T-cell (primary cell): ENCODE data around the gene CHD9. TPM values are rescaled to one million over a fixed set of nuclear protein-coding genes. Genes with fewer than 3 reads are reported as not detected.

Experiments
- ATAC-seq, 4 experiments: fragments of 200-7000 bp in 3 of 4; fragments of 150-1000 bp in 1 of 4; cut with Tn5 transposase; replicated peaks in 1 of 4; 1 replicate in 3 of 4; 2 replicates in 1 of 4; pipeline ENCODE4 v1.10.0; 2021; ENCODE audit warnings: moderate library complexity in 3 of 4, mild to moderate bottlenecking in 2 of 4, moderate number of reproducible peaks in 1 of 4
- CTCF ChIA-PET, 2 donors: fragments of 300-600 bp; sonication (Branson Sonifier 250); formaldehyde crosslinking; loops; one replicate each; lab custom pipeline; 2022; ENCODE audit warnings: antibody characterized with exemption in 2 of 2; lab: Charles Lee
- POLR2A ChIA-PET, 2 donors: fragments of 300-600 bp; sonication (Branson Sonifier 250); formaldehyde crosslinking; loops; one replicate each; lab custom pipeline; 2022; ENCODE audit warnings: antibody characterized with exemption in 2 of 2; lab: Charles Lee
- DNase-seq, 35 experiments: peaks; one replicate each; pipeline versions ENCODE4 v3.0.0 to v3.0.0-alpha.2; 2013 to 2023
- H3K27ac ChIP-seq: one replicate; pipeline ENCODE4 v1.5.1; 2013; ENCODE audit warnings: low read length
- H3K27me3 ChIP-seq, 2 experiments: replicated peaks in 1 of 2; 1 replicate in 1 of 2; 2 replicates in 1 of 2; pipeline versions ENCODE4 v1.6.1 to v1.7.0; 2013; ENCODE audit warnings: low read length in 1 of 2, mixed read lengths in 1 of 2; ENCODE audit not compliant: control insufficient read depth in 2 of 2, insufficient read depth in 2 of 2; ENCODE audit errors: extremely low read depth in 1 of 2
- H3K36me3 ChIP-seq, 2 donors: 1 replicate in 1 of 2; 2 replicates in 1 of 2; pipeline versions ENCODE4 v1.6.1 to v1.7.0; 2013; ENCODE audit warnings: low read length in 1 of 2; ENCODE audit not compliant: control insufficient read depth in 2 of 2, insufficient read depth in 1 of 2; ENCODE audit errors: extremely low read depth in 1 of 2
- H3K4me1 ChIP-seq, 2 experiments: 1 replicate in 1 of 2; 2 replicates in 1 of 2; pipeline versions ENCODE4 v1.6.1 to v1.7.0; 2013; ENCODE audit warnings: low read length in 2 of 2, mixed read lengths in 1 of 2; ENCODE audit not compliant: insufficient read depth in 2 of 2, control insufficient read depth in 1 of 2; ENCODE audit errors: extremely low read depth in 1 of 2
- H3K4me3 ChIP-seq, 2 donors: 1 replicate in 1 of 2; 2 replicates in 1 of 2; pipeline versions ENCODE4 v1.5.1 to v1.7.0; 2013; ENCODE audit warnings: mild to moderate bottlenecking in 2 of 2, low read length in 1 of 2, moderate library complexity in 1 of 2; ENCODE audit not compliant: control insufficient read depth in 1 of 2; ENCODE audit errors: extremely low read depth in 1 of 2
- H3K9me3 ChIP-seq: 2 replicates; pipeline ENCODE4 v1.7.0; 2013
- H3K27ac Mint-ChIP-seq, 2 donors: one replicate each; pipeline ENCODE4 v1.8.0; 2020 to 2021; ENCODE audit warnings: mild to moderate bottlenecking in 2 of 2, mixed read lengths in 2 of 2
- H3K27me3 Mint-ChIP-seq, 2 donors: one replicate each; pipeline ENCODE4 v1.8.0; 2021 to 2022; ENCODE audit warnings: mixed read lengths in 2 of 2
- H3K36me3 Mint-ChIP-seq: one replicate; pipeline ENCODE4 v1.8.0; 2021; ENCODE audit warnings: mixed read lengths
- H3K4me1 Mint-ChIP-seq, 3 donors: one replicate each; pipeline ENCODE4 v1.8.0; 2020 to 2022; ENCODE audit warnings: mixed read lengths in 3 of 3, mild to moderate bottlenecking in 1 of 3
- H3K4me3 Mint-ChIP-seq, 3 donors: one replicate each; pipeline ENCODE4 v1.8.0; 2020 to 2022; ENCODE audit warnings: mild to moderate bottlenecking in 3 of 3, mixed read lengths in 3 of 3, moderate library complexity in 3 of 3
- H3K9me3 Mint-ChIP-seq, 3 donors: one replicate each; pipeline ENCODE4 v1.8.0; 2020 to 2022; ENCODE audit warnings: mixed read lengths in 3 of 3
- WGBS: methylation state at CpG from one replicate; pipeline ENCODE4 v1.1.5; 2013; ENCODE audit warnings: missing lambda C conversion rate; ENCODE audit not compliant: insufficient coverage; 5-methylcytosine and 5-hydroxymethylcytosine counted together
- total RNA-seq, 35 experiments: library from RNA in 6 of 35; stranded (reverse) in 6 of 35; fragments of 120-200 nt in 1 of 35; gene quantifications; one replicate each; pipeline versions ENCODE4 v1.2.1 to v1.2.4 and lab custom pipeline; 2013 to 2026

The CHD9 gene
- total RNA-seq, 5 donors from 2014 or later (not counting 1 experiment from before 2014, with no cell fraction given) = 33.0 to 39.3 (median 33.8) TPM

- ATAC-seq = no peak
- ChIA-PET CTCF (interaction anchor here in 1 of 2 donors (0.8 kb wide), 1 partner anchor 42 kb away, joined by 5 read pairs; no protein-coding TSS in a partner anchor), POLR2A (no interaction called here)
- Mint-ChIP-seq H3K4me1 (peaks cover 19 to 28% (median 21%) of the 10 kb centered on the region in 3 donors), H3K4me3 (peak overlapping the region; percentile 86 to 88 (median 88)), H3K36me3 (no peaks in the 10 kb centered on the region), H3K27ac (peak overlapping the region; percentile 89 to 90), H3K27me3 (no peaks in the 10 kb centered on the region), H3K9me3 (no peaks in the 10 kb centered on the region)
- no peak for DNase-seq
- H3K27me3 ChIP-seq = no peaks in the 10 kb centered on the region
- H3K27ac ChIP-seq = peak overlapping the region; percentile 74
- H3K9me3 ChIP-seq = no peaks in the 10 kb centered on the region
- WGBS = 100% methylated on average over 1 of the region's 9 CpGs
- H3K36me3 ChIP-seq = no peaks in the 10 kb centered on the region
- H3K4me3 ChIP-seq = peak overlapping the region in 1 of 2 donors; percentile 46
- peaks cover 0 to 28% of the 10 kb centered on the region in 2 experiments for H3K4me1 ChIP-seq
Observed at GRCh38 chr16:53100131-53100748, 45.4 kb downstream of the CHD9 start.

- H3K36me3 Mint-ChIP-seq = no peaks in the 10 kb centered on the region
- WGBS = no CpG with 5 or more reads among the region's 1 CpG
- no peaks in the 10 kb centered on the region for H3K9me3 Mint-ChIP-seq
- H3K4me3 ChIP-seq = no peak overlapping the region
- no peaks in the 10 kb centered on the region for H3K9me3 ChIP-seq
- peaks cover 19 to 28% (median 21%) of the 10 kb centered on the region in 3 donors for H3K4me1 Mint-ChIP-seq
- H3K27me3 ChIP-seq = no peaks in the 10 kb centered on the region
- no peak for ATAC-seq
- no peak for DNase-seq
- H3K36me3 ChIP-seq = no peaks in the 10 kb centered on the region
- CTCF ChIA-PET = interaction anchor here in 1 of 2 donors (0.8 kb wide), 1 partner anchor 43 kb away, joined by 5 read pairs; no protein-coding TSS in a partner anchor
- peak overlapping the region in 1 of 3 donors; percentile 88 for H3K4me3 Mint-ChIP-seq
- POLR2A ChIA-PET = no interaction called here
- H3K27ac ChIP-seq = no peak overlapping the region
- peak overlapping the region in 1 of 2 donors; percentile 90 for H3K27ac Mint-ChIP-seq
- peaks cover 0 to 28% of the 10 kb centered on the region in 2 experiments for H3K4me1 ChIP-seq
- H3K27me3 Mint-ChIP-seq = no peaks in the 10 kb centered on the region
Observed at GRCh38 chr16:53100889-53101288, 46.1 kb downstream of the CHD9 start.

- H3K27ac ChIP-seq = no peak overlapping the region
- H3K27me3 Mint-ChIP-seq = no peaks in the 10 kb centered on the region
- peaks cover 9 to 16% (median 15%) of the 10 kb centered on the region in 3 donors for H3K4me1 Mint-ChIP-seq
- no peak overlapping the region for H3K4me3 ChIP-seq
- no CpG with 5 or more reads among the region's 4 CpGs for WGBS
- peaks cover 3% of the 10 kb centered on the region for H3K36me3 Mint-ChIP-seq
- CTCF ChIA-PET = no interaction called here
- POLR2A ChIA-PET = no interaction called here
- H3K36me3 ChIP-seq = no peaks in the 10 kb centered on the region
- no peak overlapping the region for H3K4me3 Mint-ChIP-seq
- no peaks in the 10 kb centered on the region for H3K9me3 Mint-ChIP-seq
- ATAC-seq = no peak
- no peak for DNase-seq
- peaks cover 0 to 18% of the 10 kb centered on the region in 2 experiments for H3K4me1 ChIP-seq
- H3K9me3 ChIP-seq = no peaks in the 10 kb centered on the region
- H3K27ac Mint-ChIP-seq = no peak overlapping the region
- H3K27me3 ChIP-seq = no peaks in the 10 kb centered on the region
Observed at GRCh38 chr16:53103811-53104210, 49.0 kb downstream of the CHD9 start.

- peaks cover 3% of the 10 kb centered on the region for H3K36me3 Mint-ChIP-seq
- POLR2A ChIA-PET = no interaction called here
- CTCF ChIA-PET = no interaction called here
- peaks cover 0 to under 1% of the 10 kb centered on the region in 2 experiments for H3K4me1 ChIP-seq
- no peaks in the 10 kb centered on the region for H3K9me3 ChIP-seq
- WGBS = no CpG with 5 or more reads among the region's 5 CpGs
- peaks cover 0 to 2% (median 0%) of the 10 kb centered on the region in 3 donors for H3K4me1 Mint-ChIP-seq
- H3K4me3 Mint-ChIP-seq = no peak overlapping the region
- no peak overlapping the region for H3K4me3 ChIP-seq
- H3K27me3 ChIP-seq = no peaks in the 10 kb centered on the region
- H3K9me3 Mint-ChIP-seq = no peaks in the 10 kb centered on the region
- H3K27ac ChIP-seq = no peak overlapping the region
- ATAC-seq (no peak), DNase-seq (no peak)
- H3K27ac Mint-ChIP-seq = no peak overlapping the region
- no peaks in the 10 kb centered on the region for H3K27me3 Mint-ChIP-seq
- no peaks in the 10 kb centered on the region for H3K36me3 ChIP-seq
Observed at GRCh38 chr16:53105565-53105964, 50.8 kb downstream of the CHD9 start.

GRCh38 chr16:53111078-53111791, 56.4 kb downstream of the CHD9 start:
- H3K4me3 ChIP-seq = no peak overlapping the region
- ChIA-PET CTCF (interaction anchor here in 1 of 2 donors (1.1 kb wide), 1 partner anchor 49 kb away, joined by 3 read pairs; no protein-coding TSS in a partner anchor), POLR2A (no interaction called here)
- H3K27ac Mint-ChIP-seq = no peak overlapping the region
- H3K4me1 Mint-ChIP-seq = no peaks in the 10 kb centered on the region
- no peaks in the 10 kb centered on the region for H3K9me3 ChIP-seq
- ATAC-seq (no peak), DNase-seq (no peak)
- no peaks in the 10 kb centered on the region for H3K4me1 ChIP-seq
- no peaks in the 10 kb centered on the region for H3K27me3 ChIP-seq
- H3K9me3 Mint-ChIP-seq = no peaks in the 10 kb centered on the region
- H3K36me3 Mint-ChIP-seq = peaks cover 3% of the 10 kb centered on the region
- H3K36me3 ChIP-seq = no peaks in the 10 kb centered on the region
- 94% methylated on average over 2 of the region's 5 CpGs for WGBS
- no peak overlapping the region for H3K27ac ChIP-seq
- H3K27me3 Mint-ChIP-seq = no peaks in the 10 kb centered on the region
- no peak overlapping the region for H3K4me3 Mint-ChIP-seq

- no peak overlapping the region for H3K27ac Mint-ChIP-seq
Observed at GRCh38 chr16:53112015-53112414, 57.2 kb downstream of the CHD9 start.

More at GRCh38 chr16:53112015-53112414, 57.2 kb downstream of the CHD9 start:
- no peak overlapping the region for H3K27ac ChIP-seq
- ChIA-PET POLR2A (no interaction called here), CTCF (interaction anchor here (0.5 to 1.1 kb wide), 2 partner anchors 20 to 48 kb away, joined by 3 read pairs; no protein-coding TSS in a partner anchor)
- Mint-ChIP-seq H3K4me3 (no peak overlapping the region), H3K9me3 (no peaks in the 10 kb centered on the region), H3K4me1 (no peaks in the 10 kb centered on the region), H3K27me3 (no peaks in the 10 kb centered on the region), H3K36me3 (no peaks in the 10 kb centered on the region)
- DNase-seq (no peak), ATAC-seq (no peak)
- no peaks in the 10 kb centered on the region for H3K4me1 ChIP-seq
- H3K36me3 ChIP-seq = no peaks in the 10 kb centered on the region
- no peaks in the 10 kb centered on the region for H3K9me3 ChIP-seq
- no peaks in the 10 kb centered on the region for H3K27me3 ChIP-seq
- 77% methylated on average over 1 of the region's 1 CpG for WGBS
- no peak overlapping the region for H3K4me3 ChIP-seq
